Measurements from ENCODE around the gene NEGR1.

DNA sequence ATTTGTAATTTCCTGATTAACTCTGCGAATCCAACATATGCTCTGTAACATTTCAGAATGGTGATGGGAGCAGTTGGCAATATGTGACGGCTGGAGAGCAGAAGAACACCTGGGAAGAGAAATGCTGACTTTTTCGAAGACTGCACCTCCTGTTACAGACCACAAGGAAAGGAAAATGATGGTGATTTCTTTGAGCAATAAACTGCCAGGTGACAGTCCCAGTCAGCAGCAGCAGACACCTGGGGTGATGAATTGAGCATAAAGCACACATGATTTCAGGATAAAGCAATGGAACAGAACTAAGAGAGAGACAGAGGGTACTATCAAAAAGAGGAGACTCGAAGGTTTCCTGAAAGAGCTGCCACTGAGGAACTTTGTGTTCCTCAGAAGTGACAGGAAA, 528.6 kb downstream of the NEGR1 start:
- TF ChIP-seq, protein P1, sequence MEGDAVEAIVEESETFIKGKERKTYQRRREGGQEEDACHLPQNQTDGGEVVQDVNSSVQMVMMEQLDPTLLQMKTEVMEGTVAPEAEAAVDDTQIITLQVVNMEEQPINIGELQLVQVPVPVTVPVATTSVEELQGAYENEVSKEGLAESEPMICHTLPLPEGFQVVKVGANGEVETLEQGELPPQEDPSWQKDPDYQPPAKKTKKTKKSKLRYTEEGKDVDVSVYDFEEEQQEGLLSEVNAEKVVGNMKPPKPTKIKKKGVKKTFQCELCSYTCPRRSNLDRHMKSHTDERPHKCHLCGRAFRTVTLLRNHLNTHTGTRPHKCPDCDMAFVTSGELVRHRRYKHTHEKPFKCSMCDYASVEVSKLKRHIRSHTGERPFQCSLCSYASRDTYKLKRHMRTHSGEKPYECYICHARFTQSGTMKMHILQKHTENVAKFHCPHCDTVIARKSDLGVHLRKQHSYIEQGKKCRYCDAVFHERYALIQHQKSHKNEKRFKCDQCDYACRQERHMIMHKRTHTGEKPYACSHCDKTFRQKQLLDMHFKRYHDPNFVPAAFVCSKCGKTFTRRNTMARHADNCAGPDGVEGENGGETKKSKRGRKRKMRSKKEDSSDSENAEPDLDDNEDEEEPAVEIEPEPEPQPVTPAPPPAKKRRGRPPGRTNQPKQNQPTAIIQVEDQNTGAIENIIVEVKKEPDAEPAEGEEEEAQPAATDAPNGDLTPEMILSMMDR (IDR thresholded peaks at IDR 0.05): no peak
- TF ChIP-seq POLR2AphosphoS5 (IDR thresholded peaks at IDR 0.05): no peak
